HG02943 (cell line): ENCODE measurements around the gene NUDT14.

Experiments
- ATAC-seq: cut with Tn5 transposase; IDR thresholded peaks from one replicate; pipeline ENCODE4 v1.9.1; 2021; ENCODE audit warnings: mild to moderate bottlenecking, low read depth, moderate library complexity; ENCODE audit not compliant: unreplicated experiment

NUDT14 gene

GRCh38 chr14:105178069-105178867, 2.8 kb downstream of the NUDT14 start:
- no peak for ATAC-seq

GRCh38 chr14:105177082-105177481, 4.0 kb downstream of the NUDT14 start:
- ATAC-seq = no peak

- no peak for ATAC-seq
Measured at GRCh38 chr14:105176513-105176912, 4.6 kb downstream of the NUDT14 start.

GRCh38 chr14:105173901-105174894, 6.9 kb downstream of the NUDT14 start:
- no peak for ATAC-seq

GRCh38 chr14:105173145-105173544, 8.0 kb downstream of the NUDT14 start:
- no peak for ATAC-seq

- ATAC-seq = no peak
Measured at GRCh38 chr14:105172476-105172875, 8.6 kb downstream of the NUDT14 start.

GRCh38 chr14:105171004-105171673, 10.0 kb downstream of the NUDT14 start:
- ATAC-seq = no peak

GRCh38 chr14:105169776-105170655, 11.1 kb downstream of the NUDT14 start:
- ATAC-seq = no peak

GRCh38 chr14:105168979-105169507, 12.1 kb downstream of the NUDT14 start:
- no peak for ATAC-seq

- ATAC-seq = no peak
Measured at GRCh38 chr14:105168496-105168978, 12.6 kb downstream of the NUDT14 start, which contains the start of gene JAG2. Gene JAG2, minus strand, starts transcription at chr14:105168776. Its CDS starts 356 bp downstream, at chr14:105168420.

- no peak for ATAC-seq
Measured at GRCh38 chr14:105168093-105168420, 13.1 kb downstream of the NUDT14 start.

GRCh38 chr14:105167303-105168092, 13.6 kb downstream of the NUDT14 start:
- no peak for ATAC-seq

- ATAC-seq = no peak
Measured at GRCh38 chr14:105166571-105167302, 14.4 kb downstream of the NUDT14 start.

GRCh38 chr14:105165761-105166485, 15.2 kb downstream of the NUDT14 start:
- ATAC-seq = no peak

- no peak for ATAC-seq
Measured at GRCh38 chr14:105165134-105165704, 15.9 kb downstream of the NUDT14 start.

GRCh38 chr14:105163040-105163742, 17.9 kb downstream of the NUDT14 start:
- no peak for ATAC-seq

- no peak for ATAC-seq
Measured at GRCh38 chr14:105162669-105162979, 18.5 kb downstream of the NUDT14 start.
